ENCODE results near the gene CCDC33. TPM values are rescaled to one million over a fixed set of nuclear protein-coding genes. Genes with fewer than 3 reads are reported as not detected.

Gene CCDC33
- total RNA-seq, 1 donor from 2014 or later = not detected

- DNase-seq = no peak
- no peak for ATAC-seq
- intact Hi-C loops (cut with micrococcal nuclease) = no loop called here
Observed at GRCh38 chr15:74301583-74302361, 65.6 kb downstream of the CCDC33 start.

GRCh38 chr15:74302821-74303359 lies 66.8 kb downstream of the CCDC33 start:
- DNase-seq (peak; percentile 50), ATAC-seq (peak; percentile 68)
- intact Hi-C loops (cut with micrococcal nuclease) = no loop called here

GRCh38 chr15:74303741-74304309 lies 67.7 kb downstream of the CCDC33 start:
- intact Hi-C loops (cut with micrococcal nuclease) = no loop called here
- no peak for DNase-seq

GRCh38 chr15:74304431-74304830 lies 68.3 kb downstream of the CCDC33 start:
- intact Hi-C loops (cut with micrococcal nuclease) = no loop called here
- DNase-seq (no peak), ATAC-seq (no peak)

More at GRCh38 chr15:74303741-74304309, 67.7 kb downstream of the CCDC33 start:
- no peak for ATAC-seq

GRCh38 chr15:74305687-74306086 lies 69.6 kb downstream of the CCDC33 start:
- no peak for ATAC-seq
- no peak for DNase-seq
- intact Hi-C loops (cut with micrococcal nuclease) = loop anchor here (5.0 kb wide), 1 partner anchor 178 kb away; no protein-coding TSS in a partner anchor

- DNase-seq (no peak), ATAC-seq (no peak)
- intact Hi-C loops (cut with micrococcal nuclease) = loop anchor here (5.0 kb wide), 1 partner anchor 179 kb away; no protein-coding TSS in a partner anchor
Observed at GRCh38 chr15:74306781-74307217, 70.7 kb downstream of the CCDC33 start.

- ATAC-seq (peak; percentile 85), DNase-seq (peak; percentile 43)
- intact Hi-C loops (cut with micrococcal nuclease) = loop anchor here (5.0 kb wide), 1 partner anchor 181 kb away; no protein-coding TSS in a partner anchor
Observed at GRCh38 chr15:74307827-74308811, 72.0 kb downstream of the CCDC33 start.

- intact Hi-C loops (cut with micrococcal nuclease) = no loop called here
- no peak for ATAC-seq
- no peak for DNase-seq
Observed at GRCh38 chr15:74311734-74312444, 75.8 kb downstream of the CCDC33 start.

GRCh38 chr15:74312445-74313007 lies 76.4 kb downstream of the CCDC33 start:
- no peak for ATAC-seq
- intact Hi-C loops (cut with micrococcal nuclease) = no loop called here
- DNase-seq = no peak

GRCh38 chr15:74313889-74314288 lies 77.8 kb downstream of the CCDC33 start:
- intact Hi-C loops (cut with micrococcal nuclease) = no loop called here
- no peak for DNase-seq

GRCh38 chr15:74314795-74315438 lies 78.8 kb downstream of the CCDC33 start:
- DNase-seq (no peak), ATAC-seq (peak; percentile 4)
- intact Hi-C loops (cut with micrococcal nuclease) = no loop called here

More at GRCh38 chr15:74313889-74314288, 77.8 kb downstream of the CCDC33 start:
- ATAC-seq = no peak

- DNase-seq (peak; percentile 46), ATAC-seq (no peak)
- intact Hi-C loops (cut with micrococcal nuclease) = no loop called here
Observed at GRCh38 chr15:74315626-74316025, 79.5 kb downstream of the CCDC33 start.

GRCh38 chr15:74316141-74316540 lies 80.0 kb downstream of the CCDC33 start:
- peak; percentile 18 for ATAC-seq
- peak; percentile 55 for DNase-seq
- intact Hi-C loops (cut with micrococcal nuclease) = no loop called here

- DNase-seq = peak; percentile 91
- intact Hi-C loops (cut with micrococcal nuclease) = no loop called here
- peak; percentile 84 for ATAC-seq
Observed at GRCh38 chr15:74317820-74318375, 81.8 kb downstream of the CCDC33 start.

- ATAC-seq = peak; percentile 44
- peak; percentile 62 for DNase-seq
- intact Hi-C loops (cut with micrococcal nuclease) = no loop called here
Observed at GRCh38 chr15:74318376-74319137, 82.4 kb downstream of the CCDC33 start.

GRCh38 chr15:74319138-74319460 lies 83.0 kb downstream of the CCDC33 start:
- no peak for ATAC-seq
- no peak for DNase-seq
- intact Hi-C loops (cut with micrococcal nuclease) = no loop called here
